22Rv1 (cell line): Measurements from ENCODE around the gene ASMTL.

ENCODE experiments used
- H3K27ac ChIP-seq: fragments of 450-650 bp; 2 replicates; pipeline ENCODE4 v1.5.1; 2017
- ZFX ChIP-seq: fragments of 450-650 bp; IDR thresholded peaks from 2 replicates; pipeline ENCODE4 v1.6.1; 2017; ENCODE audit warnings: antibody characterized with exemption, borderline replicate concordance
- TF ChIP-seq, protein P1 (sequence below): fragments of 450-650 bp; IDR thresholded peaks from 2 replicates; pipeline ENCODE4 v1.5.1; 2017; ENCODE audit warnings: mild to moderate bottlenecking

Gene ASMTL

GRCh38 chrX:1391707-1392375, 60.9 kb downstream of the ASMTL start, which contains the start of gene SLC25A6:
TSS of gene SLC25A6 (minus strand) at chrX:1392113. CDS start at chrX:1392009, 104 bp downstream.
- TF ChIP-seq, protein P1, sequence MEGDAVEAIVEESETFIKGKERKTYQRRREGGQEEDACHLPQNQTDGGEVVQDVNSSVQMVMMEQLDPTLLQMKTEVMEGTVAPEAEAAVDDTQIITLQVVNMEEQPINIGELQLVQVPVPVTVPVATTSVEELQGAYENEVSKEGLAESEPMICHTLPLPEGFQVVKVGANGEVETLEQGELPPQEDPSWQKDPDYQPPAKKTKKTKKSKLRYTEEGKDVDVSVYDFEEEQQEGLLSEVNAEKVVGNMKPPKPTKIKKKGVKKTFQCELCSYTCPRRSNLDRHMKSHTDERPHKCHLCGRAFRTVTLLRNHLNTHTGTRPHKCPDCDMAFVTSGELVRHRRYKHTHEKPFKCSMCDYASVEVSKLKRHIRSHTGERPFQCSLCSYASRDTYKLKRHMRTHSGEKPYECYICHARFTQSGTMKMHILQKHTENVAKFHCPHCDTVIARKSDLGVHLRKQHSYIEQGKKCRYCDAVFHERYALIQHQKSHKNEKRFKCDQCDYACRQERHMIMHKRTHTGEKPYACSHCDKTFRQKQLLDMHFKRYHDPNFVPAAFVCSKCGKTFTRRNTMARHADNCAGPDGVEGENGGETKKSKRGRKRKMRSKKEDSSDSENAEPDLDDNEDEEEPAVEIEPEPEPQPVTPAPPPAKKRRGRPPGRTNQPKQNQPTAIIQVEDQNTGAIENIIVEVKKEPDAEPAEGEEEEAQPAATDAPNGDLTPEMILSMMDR, result 0 out of 2 replicates have a peak, but pooled peaks have one; percentile 12
- TF ChIP-seq ZFX, result no peak
- H3K27ac ChIP-seq, result peak within 1 kb of the TSS; percentile 99

GRCh38 chrX:1391370-1391706, 61.4 kb downstream of the ASMTL start:
- H3K27ac ChIP-seq, result peak overlapping the region; percentile 99

GRCh38 chrX:1390621-1391369, 61.9 kb downstream of the ASMTL start:
- no peak for TF ChIP-seq ZFX
- TF ChIP-seq, protein P1, result no peak
- H3K27ac ChIP-seq, result peak overlapping the region; percentile 99

More at GRCh38 chrX:1391370-1391706, 61.4 kb downstream of the ASMTL start:
- TF ChIP-seq, protein P1, result no peak
- no peak for TF ChIP-seq ZFX

GRCh38 chrX:1389993-1390285, 62.8 kb downstream of the ASMTL start:
- no peak for TF ChIP-seq ZFX
- TF ChIP-seq, protein P1, result no peak
- H3K27ac ChIP-seq, result no peak overlapping the region

- H3K27ac ChIP-seq, result 0 out of 2 replicates have a peak overlapping the region, but pooled peaks have one; percentile 8
- TF ChIP-seq, protein P1, result no peak
- TF ChIP-seq ZFX, result no peak
These were observed 63.3 kb downstream of the ASMTL start for GRCh38 chrX:1389181-1389992.

- TF ChIP-seq, protein P1, result no peak
- no peak for TF ChIP-seq ZFX
These were observed 64.1 kb downstream of the ASMTL start for GRCh38 chrX:1388651-1389050.

More at GRCh38 chrX:1388651-1389050, 64.1 kb downstream of the ASMTL start:
- H3K27ac ChIP-seq, result no peak overlapping the region
